Calu3 (cell line): ENCODE measurements around the gene ZDHHC11. TPM values are rescaled to one million over a fixed set of nuclear protein-coding genes. Genes with fewer than 3 reads are reported as not detected.
"Not testable (repeated sequence)": the region's sequence is repeated elsewhere in the genome, so short reads cannot be mapped to it uniquely, and the experiment has no call there.

ENCODE experiments used
- BruUV-seq: library from RNA; stranded (reverse); fragments of 400-500 nt; replicated peaks from 2 replicates; lab custom pipeline; 2021; lab: Mats Ljungman, UMichigan
- CTCF ChIA-PET: fragments of 300-600 bp; sonication (Branson Sonifier 250); formaldehyde crosslinking; loops from one replicate; lab custom pipeline; 2022; ENCODE audit warnings: antibody characterized with exemption; lab: Charles Lee
- DNase-seq: peaks from one replicate; pipeline ENCODE4 v3.0.0; 2022
- H3K27ac Mint-ChIP-seq: one replicate; pipeline ENCODE4 v1.8.0; 2022; ENCODE audit warnings: mixed read lengths; ENCODE audit not compliant: unreplicated experiment
- H3K27me3 Mint-ChIP-seq: one replicate; pipeline ENCODE4 v1.8.0; 2022; ENCODE audit warnings: mixed read lengths; ENCODE audit not compliant: unreplicated experiment
- H3K36me3 Mint-ChIP-seq: one replicate; pipeline ENCODE4 v1.8.0; 2022; ENCODE audit warnings: mild to moderate bottlenecking, moderate library complexity, mixed read lengths; ENCODE audit not compliant: insufficient read depth, unreplicated experiment
- H3K4me1 Mint-ChIP-seq: one replicate; pipeline ENCODE4 v1.8.0; 2022; ENCODE audit warnings: mild to moderate bottlenecking, low read depth, mixed read lengths; ENCODE audit not compliant: unreplicated experiment
- H3K4me3 Mint-ChIP-seq: one replicate; pipeline ENCODE4 v1.8.0; 2022; ENCODE audit warnings: mild to moderate bottlenecking, low read depth, moderate library complexity, mixed read lengths; ENCODE audit not compliant: unreplicated experiment
- H3K9me3 Mint-ChIP-seq: one replicate; pipeline ENCODE4 v1.8.0; 2022; ENCODE audit warnings: low read depth, mixed read lengths; ENCODE audit not compliant: unreplicated experiment
- intact Hi-C: fragments of 100-400 bp; cut with micrococcal nuclease; formaldehyde crosslinking; loops from one replicate; pipeline ENCODE4 v1.10.0; 2022; ENCODE audit not compliant: unreplicated experiment
- total RNA-seq: library from RNA; stranded (reverse); gene quantifications from 2 replicates; pipeline ENCODE4 v1.2.3, GENCODE V29; 2022
- TF ChIP-seq, protein P1 (sequence below): fragments of 200-600 bp; IDR thresholded peaks from one replicate; pipeline ENCODE4 v1.8.0; 2022; ENCODE audit warnings: antibody characterized with exemption; ENCODE audit not compliant: unreplicated experiment

Gene ZDHHC11
- total RNA-seq, 1 experiment from 2014 or later = 60.8 TPM

- no TSS peak for BruUV-seq
- Mint-ChIP-seq H3K4me3 (no peak overlapping the region), H3K27ac (no peak overlapping the region), H3K27me3 (no peaks in the 10 kb centered on the region), H3K4me1 (no peaks in the 10 kb centered on the region), H3K36me3 (peaks cover 4% of the 10 kb centered on the region), H3K9me3 (no peaks in the 10 kb centered on the region)
- TF ChIP-seq, protein P1, sequence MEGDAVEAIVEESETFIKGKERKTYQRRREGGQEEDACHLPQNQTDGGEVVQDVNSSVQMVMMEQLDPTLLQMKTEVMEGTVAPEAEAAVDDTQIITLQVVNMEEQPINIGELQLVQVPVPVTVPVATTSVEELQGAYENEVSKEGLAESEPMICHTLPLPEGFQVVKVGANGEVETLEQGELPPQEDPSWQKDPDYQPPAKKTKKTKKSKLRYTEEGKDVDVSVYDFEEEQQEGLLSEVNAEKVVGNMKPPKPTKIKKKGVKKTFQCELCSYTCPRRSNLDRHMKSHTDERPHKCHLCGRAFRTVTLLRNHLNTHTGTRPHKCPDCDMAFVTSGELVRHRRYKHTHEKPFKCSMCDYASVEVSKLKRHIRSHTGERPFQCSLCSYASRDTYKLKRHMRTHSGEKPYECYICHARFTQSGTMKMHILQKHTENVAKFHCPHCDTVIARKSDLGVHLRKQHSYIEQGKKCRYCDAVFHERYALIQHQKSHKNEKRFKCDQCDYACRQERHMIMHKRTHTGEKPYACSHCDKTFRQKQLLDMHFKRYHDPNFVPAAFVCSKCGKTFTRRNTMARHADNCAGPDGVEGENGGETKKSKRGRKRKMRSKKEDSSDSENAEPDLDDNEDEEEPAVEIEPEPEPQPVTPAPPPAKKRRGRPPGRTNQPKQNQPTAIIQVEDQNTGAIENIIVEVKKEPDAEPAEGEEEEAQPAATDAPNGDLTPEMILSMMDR = no peak
- intact Hi-C loops = no loop called here
- no peak for DNase-seq
- CTCF ChIA-PET = no interaction called here
Measured at GRCh38 chr5:816176-816575, 34.6 kb downstream of the ZDHHC11 start.

GRCh38 chr5:815449-815848 lies 35.3 kb downstream of the ZDHHC11 start:
- CTCF ChIA-PET = no interaction called here
- no TSS peak for BruUV-seq
- Mint-ChIP-seq H3K27ac (no peak overlapping the region), H3K36me3 (peaks cover 5% of the 10 kb centered on the region), H3K27me3 (no peaks in the 10 kb centered on the region), H3K4me3 (no peak overlapping the region), H3K4me1 (no peaks in the 10 kb centered on the region), H3K9me3 (no peaks in the 10 kb centered on the region)
- DNase-seq = no peak
- TF ChIP-seq, protein P1 = no peak
- intact Hi-C loops = no loop called here

DNA sequence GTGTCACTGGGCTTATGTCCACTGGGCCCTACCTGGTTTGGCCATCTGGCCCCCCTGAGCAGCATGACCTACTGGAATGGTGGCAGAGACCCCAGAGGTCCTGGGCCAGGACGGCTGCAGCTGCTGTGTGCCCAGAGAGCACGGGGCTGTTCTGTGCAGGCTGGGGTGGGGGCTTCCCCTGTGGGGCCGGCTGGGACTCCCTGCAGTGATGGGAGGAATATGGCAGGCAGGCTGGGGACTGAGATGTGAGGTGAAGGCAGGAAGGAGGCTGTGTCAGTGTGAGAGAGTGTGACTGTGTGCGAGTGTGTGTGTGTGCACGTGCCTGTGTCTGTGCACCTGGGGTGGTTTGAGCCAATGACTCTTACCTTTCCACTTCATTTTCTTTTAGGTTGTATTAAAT lies 37.2 kb downstream of the ZDHHC11 start:
- H3K27me3 Mint-ChIP-seq, CTCF ChIA-PET, DNase-seq, H3K4me3 Mint-ChIP-seq, H3K9me3 Mint-ChIP-seq, H3K36me3 Mint-ChIP-seq, intact Hi-C loops, H3K4me1 Mint-ChIP-seq, H3K27ac Mint-ChIP-seq, BruUV-seq: not testable (repeated sequence)

DNA sequence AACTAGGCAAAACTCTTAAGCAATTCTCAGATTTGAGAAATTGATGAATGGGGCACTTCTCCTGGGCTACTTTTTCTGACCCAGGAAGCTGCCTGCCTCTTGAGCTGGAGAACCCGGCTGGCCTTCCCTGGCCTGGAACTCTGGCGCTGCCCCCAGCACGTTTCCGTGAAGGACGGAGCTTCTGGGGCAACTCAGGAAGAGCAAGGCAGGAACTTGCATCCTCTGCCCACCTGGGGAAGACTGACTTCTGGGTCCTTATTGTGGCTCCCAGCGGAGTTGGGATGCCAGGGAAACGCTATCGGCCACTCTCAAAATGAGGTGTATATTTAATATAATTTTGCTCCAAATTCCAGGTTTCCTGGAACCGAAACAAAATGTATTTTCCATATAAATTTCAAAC lies 39.4 kb downstream of the ZDHHC11 start:
- H3K9me3 Mint-ChIP-seq, H3K4me1 Mint-ChIP-seq: not testable (repeated sequence)

GRCh38 chr5:807719-808514 lies 42.9 kb downstream of the ZDHHC11 start:
- H3K4me3 Mint-ChIP-seq, H3K4me1 Mint-ChIP-seq: not testable (repeated sequence)

More for the DNA sequence above, 39.4 kb downstream of the ZDHHC11 start:
- intact Hi-C loops, DNase-seq, H3K27ac Mint-ChIP-seq, H3K36me3 Mint-ChIP-seq, H3K27me3 Mint-ChIP-seq, H3K4me3 Mint-ChIP-seq, BruUV-seq, CTCF ChIA-PET: not testable (repeated sequence)

DNA sequence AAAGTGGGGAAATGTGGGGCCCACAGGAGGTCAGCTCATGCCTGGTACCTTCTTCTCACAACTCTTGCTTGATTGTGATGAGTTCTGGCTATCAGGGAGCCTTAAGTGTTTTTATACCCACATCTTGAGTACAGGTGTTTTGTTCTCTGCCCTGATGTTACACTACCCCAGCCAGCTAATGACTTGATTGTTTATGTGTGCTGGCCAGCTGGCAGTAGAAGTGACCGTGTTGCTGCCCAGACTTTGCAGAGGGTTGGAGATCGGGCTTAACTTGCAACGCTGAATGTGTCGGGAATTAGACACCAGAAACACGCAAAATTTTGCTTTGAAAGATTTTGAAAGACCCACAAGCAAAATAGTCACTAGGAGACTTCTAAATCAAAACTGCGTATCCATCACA lies 49.3 kb downstream of the ZDHHC11 start:
- H3K4me3 Mint-ChIP-seq = no peak overlapping the region
- CTCF ChIA-PET = no interaction called here
- no peak for DNase-seq
- H3K36me3 Mint-ChIP-seq = peaks cover 5% of the 10 kb centered on the region
- H3K27me3 Mint-ChIP-seq = peaks cover 16% of the 10 kb centered on the region
- intact Hi-C loops = no loop called here
- TF ChIP-seq, protein P1 = no peak
- BruUV-seq = no TSS peak
- H3K9me3 Mint-ChIP-seq = peaks cover 8% of the 10 kb centered on the region
- H3K4me1 Mint-ChIP-seq = no peaks in the 10 kb centered on the region
- H3K27ac Mint-ChIP-seq = no peak overlapping the region

More at GRCh38 chr5:807719-808514, 42.9 kb downstream of the ZDHHC11 start:
- intact Hi-C loops, CTCF ChIA-PET, H3K36me3 Mint-ChIP-seq, H3K27ac Mint-ChIP-seq, H3K9me3 Mint-ChIP-seq, BruUV-seq, DNase-seq: not testable (repeated sequence)
- H3K27me3 Mint-ChIP-seq = peaks cover 16% of the 10 kb centered on the region

GRCh38 chr5:801055-801454 lies 49.7 kb downstream of the ZDHHC11 start:
- CTCF ChIA-PET, H3K4me1 Mint-ChIP-seq, DNase-seq, BruUV-seq, H3K36me3 Mint-ChIP-seq, H3K4me3 Mint-ChIP-seq, intact Hi-C loops, H3K27ac Mint-ChIP-seq, H3K9me3 Mint-ChIP-seq: not testable (repeated sequence)
- peaks cover 12% of the 10 kb centered on the region for H3K27me3 Mint-ChIP-seq
